SW 1271 (cell line): ENCODE measurements around the gene SLC34A2.

Experiments
- DNase-seq, 2 experiments: peaks; one replicate each; lab custom pipeline; 2025; lab: John Stamatoyannopoulos, UW

SLC34A2 gene

DNA sequence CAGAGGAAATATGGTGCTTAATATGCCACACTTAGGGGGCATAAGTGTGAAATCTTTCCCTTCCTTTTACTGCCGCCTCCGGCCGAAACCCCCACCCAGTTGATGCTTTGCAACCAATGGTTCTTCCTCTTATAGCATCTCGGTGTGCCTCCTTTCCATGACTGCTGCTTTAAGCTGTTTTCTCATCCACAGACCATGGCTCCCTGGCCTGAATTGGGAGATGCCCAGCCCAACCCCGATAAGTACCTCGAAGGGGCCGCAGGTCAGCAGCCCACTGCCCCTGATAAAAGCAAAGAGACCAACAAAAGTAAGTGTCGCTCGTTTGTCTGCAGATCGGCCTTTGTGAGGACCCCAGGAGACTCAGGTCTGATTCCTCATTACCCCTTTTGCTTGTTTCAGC lies 6.7 kb downstream of the SLC34A2 start:
- DNase-seq: no peak

DNA sequence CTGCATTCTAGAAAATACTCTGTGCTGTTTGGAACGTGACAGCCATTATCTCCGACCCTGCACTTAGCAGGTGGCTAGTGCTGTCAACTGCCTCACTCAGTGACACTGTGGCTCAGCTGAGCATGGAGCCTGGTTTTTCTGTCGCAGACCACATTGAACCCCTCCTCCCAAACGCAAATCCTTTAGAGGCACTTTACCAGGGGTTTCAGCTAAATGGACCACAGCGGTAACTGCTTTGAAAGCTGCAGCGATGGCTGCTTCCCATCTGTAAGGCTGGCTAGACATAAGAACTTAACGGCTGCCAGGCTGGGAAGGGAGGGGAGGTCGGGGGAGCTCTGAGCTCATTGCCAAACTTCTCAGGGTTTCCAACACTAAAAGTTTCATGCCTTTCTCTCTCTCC lies 8.1 kb downstream of the SLC34A2 start:
- DNase-seq: no peak

DNA sequence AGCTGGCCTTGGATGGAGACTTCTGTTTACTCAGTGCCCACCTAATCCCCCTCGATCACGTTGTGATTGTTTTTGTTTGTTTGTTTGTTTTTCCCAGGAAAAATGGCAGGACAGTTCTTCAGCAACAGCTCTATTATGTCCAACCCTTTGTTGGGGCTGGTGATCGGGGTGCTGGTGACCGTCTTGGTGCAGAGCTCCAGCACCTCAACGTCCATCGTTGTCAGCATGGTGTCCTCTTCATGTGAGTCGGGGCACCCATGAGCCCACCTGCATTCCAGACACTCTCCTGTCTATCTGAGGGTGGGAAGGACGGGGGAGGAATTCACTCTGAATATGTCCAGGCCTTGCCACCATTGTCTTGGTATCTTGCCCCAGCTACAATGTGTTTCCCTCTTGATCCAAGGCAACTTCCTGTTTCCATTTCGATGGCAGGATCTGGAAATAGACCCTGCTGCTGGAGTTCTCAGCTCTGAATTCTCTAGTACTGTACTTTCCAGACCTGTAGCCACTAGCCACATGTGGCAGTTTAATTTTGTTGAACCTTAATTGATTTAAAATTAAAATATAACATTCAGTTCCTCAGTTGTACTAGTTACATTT lies 10.5 kb downstream of the SLC34A2 start:
- no peak for DNase-seq

DNA sequence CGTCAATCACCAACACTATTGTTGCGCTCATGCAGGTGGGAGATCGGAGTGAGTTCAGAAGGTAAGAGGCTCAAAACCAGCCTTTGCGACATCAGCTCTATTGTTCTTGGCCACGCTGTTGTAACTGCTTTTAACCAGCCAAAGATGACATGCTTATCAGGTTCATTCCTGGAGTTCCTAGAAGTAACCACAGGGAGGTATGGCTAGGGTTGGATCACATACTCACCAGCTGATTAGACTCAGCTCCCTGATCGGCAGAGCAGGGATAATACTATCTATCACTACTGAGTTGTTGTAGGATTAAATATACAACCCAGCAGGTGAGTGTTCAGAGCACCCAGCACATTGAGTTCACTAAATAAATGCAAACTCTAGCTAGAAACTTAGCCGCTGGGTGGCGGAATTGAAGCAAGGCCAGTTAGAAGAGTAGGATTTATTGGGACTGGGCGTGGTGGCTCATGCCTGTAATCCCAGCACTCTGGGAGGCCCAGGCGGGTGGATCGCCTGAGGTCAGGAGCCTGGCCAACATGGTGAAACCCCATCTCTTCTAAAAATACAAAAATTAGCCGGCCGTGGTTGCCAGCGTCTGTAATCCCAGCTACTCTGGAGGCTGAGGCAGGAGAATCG lies 12.4 kb downstream of the SLC34A2 start:
- DNase-seq: no peak

DNA sequence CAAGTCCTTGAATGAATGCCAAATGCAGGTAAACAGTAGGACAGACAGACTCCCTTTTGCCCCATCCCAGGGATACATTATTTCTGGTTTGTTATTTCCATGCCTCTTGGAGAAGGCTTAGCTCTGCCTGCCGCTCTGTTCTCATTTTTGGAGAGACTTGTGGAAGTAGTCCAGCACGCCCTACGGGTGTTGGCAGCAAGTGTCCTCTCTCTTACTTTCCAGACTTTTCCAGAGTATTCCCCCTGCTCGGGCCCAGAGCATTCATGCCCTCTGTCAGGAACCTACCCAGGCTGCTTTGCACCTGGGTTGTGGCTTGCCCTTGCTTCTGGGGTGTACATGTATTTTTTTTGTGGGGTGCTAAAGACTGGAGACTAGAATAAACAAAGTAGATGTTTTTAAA lies 15.3 kb downstream of the SLC34A2 start:
- no peak for DNase-seq

DNA sequence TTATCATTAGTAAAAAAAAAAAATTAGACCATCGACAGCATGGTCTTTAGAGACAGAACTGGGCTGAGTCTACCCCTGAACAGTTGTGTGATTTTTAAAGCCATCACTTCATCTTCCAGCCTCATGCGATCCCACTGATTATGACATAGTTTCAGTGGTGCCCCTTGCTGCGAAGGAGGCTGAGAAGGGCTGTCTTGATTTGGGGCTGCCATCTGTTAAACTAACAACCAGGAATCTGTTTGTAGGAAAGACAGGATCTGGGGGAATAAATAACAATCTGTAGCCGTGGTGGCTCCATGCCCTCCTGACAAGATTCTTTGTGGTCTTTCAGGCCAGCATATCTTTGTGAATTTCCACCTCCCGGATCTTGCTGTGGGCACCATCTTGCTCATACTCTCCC lies 17.1 kb downstream of the SLC34A2 start:
- DNase-seq: no peak

DNA sequence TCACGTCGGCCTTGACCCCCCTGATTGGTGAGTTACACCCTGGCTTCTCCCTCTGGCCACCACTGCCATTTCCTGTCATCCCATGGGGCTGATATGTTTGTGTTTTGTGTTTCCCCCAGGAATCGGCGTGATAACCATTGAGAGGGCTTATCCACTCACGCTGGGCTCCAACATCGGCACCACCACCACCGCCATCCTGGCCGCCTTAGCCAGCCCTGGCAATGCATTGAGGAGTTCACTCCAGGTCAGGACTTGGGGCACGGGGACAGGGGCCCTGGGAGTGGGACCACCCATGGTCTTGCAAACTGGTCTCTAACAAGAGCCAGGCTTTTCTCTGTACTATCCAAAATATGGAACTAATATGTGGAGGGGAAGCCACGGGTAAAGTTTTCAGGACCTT lies 18.7 kb downstream of the SLC34A2 start:
- DNase-seq: no peak

DNA sequence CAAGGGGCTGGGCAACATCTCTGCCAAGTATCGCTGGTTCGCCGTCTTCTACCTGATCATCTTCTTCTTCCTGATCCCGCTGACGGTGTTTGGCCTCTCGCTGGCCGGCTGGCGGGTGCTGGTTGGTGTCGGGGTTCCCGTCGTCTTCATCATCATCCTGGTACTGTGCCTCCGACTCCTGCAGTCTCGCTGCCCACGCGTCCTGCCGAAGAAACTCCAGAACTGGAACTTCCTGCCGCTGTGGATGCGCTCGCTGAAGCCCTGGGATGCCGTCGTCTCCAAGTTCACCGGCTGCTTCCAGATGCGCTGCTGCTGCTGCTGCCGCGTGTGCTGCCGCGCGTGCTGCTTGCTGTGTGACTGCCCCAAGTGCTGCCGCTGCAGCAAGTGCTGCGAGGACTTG lies 20.6 kb downstream of the SLC34A2 start:
- no peak for DNase-seq

DNA sequence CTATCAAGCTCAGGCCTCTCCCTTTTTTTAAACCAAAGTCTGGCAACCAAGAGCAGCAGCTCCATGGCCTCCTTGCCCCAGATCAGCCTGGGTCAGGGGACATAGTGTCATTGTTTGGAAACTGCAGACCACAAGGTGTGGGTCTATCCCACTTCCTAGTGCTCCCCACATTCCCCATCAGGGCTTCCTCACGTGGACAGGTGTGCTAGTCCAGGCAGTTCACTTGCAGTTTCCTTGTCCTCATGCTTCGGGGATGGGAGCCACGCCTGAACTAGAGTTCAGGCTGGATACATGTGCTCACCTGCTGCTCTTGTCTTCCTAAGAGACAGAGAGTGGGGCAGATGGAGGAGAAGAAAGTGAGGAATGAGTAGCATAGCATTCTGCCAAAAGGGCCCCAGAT lies 21.5 kb downstream of the SLC34A2 start:
- no peak for DNase-seq

DNA sequence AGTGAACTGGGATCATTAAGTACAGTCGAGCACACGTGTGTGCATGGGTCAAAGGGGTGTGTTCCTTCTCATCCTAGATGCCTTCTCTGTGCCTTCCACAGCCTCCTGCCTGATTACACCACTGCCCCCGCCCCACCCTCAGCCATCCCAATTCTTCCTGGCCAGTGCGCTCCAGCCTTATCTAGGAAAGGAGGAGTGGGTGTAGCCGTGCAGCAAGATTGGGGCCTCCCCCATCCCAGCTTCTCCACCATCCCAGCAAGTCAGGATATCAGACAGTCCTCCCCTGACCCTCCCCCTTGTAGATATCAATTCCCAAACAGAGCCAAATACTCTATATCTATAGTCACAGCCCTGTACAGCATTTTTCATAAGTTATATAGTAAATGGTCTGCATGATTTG lies 22.3 kb downstream of the SLC34A2 start:
- no peak for DNase-seq

DNA sequence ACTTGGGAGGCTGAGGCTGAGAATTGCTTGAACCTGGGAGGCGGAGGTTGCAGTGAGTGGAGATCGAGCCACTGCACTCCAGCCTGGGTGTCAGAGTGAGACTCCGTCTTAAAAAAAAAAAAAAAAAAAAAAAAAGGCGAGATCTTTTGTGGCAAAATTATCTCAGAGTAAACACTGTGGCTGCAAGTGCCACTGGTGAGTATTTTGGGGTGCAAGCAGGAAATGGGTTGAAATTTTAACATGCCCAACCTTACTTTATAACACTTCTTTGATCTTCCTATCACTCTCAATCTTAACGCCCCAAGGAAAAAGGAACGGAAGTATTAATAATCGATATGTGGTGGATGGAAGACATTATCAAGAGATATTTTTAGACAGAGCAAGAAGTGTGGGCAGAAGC lies 32.1 kb downstream of the SLC34A2 start:
- no peak for DNase-seq

DNA sequence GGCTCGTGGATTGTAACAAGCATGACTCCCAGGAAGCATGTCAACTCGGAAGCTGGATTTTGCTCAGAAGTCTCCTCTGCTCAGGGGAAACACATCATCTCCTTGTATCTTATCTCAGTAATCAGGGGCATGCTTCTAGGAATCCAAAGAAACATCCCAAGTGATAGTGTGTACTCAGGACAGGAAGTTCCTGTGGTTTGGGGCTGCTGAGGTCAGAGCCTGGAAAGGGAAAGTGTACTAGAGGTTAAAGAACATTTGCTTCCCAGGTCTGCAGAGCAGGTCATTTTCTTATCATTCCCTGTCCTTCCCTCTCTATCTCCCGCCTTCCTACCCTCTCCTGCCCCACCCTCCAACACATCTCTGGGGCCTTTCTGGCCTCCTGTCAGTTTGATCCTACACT lies 38.8 kb downstream of the SLC34A2 start:
- DNase-seq: peak in 1 of 2 experiments; percentile 51

DNA sequence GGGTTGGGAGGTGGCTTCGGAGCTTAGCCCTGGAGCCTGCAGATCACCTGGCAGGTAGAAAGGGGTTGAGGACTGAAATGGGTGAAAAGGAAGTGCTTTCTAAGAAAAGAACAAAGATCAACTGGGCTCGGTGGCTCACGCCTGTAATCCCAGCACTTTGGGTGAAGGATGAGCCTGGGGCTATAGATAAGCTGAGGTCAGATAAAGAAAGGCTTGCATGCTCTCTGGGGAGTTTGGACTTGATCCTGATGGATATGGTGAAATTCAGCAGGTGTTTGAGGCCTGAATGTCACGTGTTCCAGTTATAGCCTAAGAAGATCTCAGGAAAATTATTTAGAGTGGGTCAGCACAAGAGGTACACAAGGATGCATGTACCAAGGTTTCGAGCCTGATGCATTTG lies 40.8 kb downstream of the SLC34A2 start:
- no peak for DNase-seq

DNA sequence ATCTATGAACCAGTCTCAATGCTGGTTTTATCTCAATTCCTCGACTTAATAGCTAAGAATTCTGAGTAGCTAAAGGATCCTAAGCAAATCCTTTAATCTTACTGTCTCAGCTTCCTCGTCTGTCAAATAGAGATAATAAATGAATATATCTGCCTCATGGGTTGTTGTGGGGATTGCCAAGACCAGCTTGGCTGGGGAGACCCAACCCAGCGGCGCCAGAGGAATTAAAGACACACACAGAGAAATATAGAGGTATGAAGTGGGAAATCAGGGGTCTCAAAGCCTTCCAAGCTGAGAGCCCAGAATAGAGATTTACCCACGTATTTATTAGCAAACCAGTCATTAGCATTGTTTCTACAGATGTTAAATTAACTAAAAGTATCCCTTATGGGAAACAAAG lies 41.9 kb downstream of the SLC34A2 start:
- DNase-seq: no peak

DNA sequence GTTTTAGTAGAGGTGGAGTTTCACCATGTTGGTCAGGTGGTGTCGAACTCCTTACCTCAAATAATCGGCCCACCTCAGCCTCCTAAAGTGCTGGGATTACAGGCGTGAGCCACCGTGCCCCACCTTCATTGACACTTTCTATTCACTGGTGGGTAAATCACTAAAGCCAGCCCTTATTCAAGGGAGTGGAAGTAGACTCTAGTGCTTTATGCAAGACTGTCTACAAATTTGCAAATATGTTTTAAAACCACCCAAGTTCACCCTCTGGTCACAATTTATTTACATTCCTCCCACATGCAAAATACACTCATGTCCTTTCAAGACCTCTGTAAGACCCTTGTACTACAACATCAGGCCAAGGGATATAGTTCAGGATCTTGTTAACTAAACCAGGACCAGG lies 45.0 kb downstream of the SLC34A2 start:
- no peak for DNase-seq

DNA sequence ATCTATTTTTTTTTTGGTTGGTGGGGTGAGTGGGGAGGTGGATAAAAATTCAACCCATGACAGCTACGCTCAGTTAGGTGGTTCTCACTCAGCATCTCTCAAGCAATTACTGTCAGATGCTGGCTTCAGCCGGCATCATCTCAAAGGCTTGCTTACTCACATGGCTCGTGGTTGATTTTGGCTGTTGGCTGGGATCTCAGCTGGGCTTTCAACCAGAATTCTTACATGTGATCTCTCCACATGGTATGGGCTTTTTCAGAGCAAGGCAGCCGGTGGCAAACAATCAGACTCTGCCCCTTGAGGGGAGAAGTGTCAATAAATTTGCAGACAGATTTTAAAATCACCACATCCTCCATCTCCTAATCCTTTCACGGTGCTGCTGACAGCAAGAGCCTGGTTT lies 47.2 kb downstream of the SLC34A2 start:
- no peak for DNase-seq

DNA sequence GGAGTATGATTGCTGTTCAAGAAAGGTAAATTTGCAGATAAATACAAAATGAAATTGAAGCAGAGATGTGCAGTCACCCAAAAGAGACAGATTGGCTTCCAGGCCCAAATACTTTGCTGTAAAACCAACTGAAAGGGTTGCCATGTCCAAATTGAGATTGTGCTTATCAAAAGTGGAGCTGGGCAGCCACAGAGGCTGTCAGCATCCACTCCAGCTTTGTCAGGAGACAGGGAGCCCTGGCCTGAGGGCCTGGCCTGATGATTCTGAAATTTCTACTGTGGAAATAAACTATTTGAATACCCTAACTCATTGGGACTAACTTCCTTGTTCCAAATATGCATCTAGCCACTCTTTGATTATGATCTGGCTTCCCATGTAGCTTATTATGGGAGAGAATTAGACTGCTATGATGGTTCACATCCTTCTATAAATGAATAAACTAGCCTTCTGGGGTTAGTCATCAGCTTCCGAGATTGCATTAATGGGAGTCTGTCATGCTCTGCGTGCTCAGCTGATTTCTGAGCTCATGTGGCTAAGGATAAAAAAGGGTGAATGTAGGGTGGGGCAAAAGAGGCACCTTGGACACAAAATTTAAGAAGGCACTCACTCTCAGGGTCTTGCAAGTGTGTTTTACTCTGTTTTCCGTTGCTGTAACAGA lies 48.2 kb downstream of the SLC34A2 start:
- no peak for DNase-seq

DNA sequence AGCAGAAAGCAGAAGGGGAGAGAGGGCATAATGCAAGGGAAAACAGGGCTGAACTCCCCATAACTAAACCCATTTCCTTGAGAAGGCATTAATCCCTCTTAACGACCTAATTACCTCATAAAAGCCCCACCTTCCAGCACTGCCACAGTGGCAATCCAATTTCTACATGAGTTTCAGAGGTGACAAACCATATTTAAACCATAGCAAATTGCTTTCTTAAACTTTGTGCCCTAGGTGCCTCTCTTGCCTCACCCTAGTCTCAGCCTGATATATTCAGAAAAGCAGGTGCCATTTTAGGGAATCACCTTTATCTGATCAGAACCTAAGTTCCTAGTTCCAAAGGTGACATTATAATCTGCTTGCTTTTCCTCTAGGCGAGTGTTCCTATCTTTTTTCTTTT lies 48.9 kb downstream of the SLC34A2 start:
- no peak for DNase-seq

DNA sequence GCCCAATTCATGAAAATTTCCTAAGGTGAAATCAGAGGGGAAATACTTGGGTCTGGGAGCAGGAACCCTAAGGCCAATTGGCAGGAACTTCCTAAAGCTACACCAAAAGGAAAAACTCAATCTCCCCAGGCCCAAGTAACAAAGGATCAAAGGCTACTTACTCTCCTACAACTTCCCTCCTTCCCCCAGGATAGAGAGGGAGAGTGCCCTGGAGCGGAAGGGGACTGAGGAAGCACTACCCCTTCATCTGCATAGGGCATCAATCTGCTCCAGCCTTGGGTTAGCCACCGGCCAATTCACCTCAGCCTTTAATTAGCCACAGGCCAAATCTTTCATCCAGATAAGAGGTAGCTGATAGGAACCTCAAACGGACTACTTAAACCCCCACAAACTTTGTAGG lies 55.0 kb downstream of the SLC34A2 start:
- no peak for DNase-seq

DNA sequence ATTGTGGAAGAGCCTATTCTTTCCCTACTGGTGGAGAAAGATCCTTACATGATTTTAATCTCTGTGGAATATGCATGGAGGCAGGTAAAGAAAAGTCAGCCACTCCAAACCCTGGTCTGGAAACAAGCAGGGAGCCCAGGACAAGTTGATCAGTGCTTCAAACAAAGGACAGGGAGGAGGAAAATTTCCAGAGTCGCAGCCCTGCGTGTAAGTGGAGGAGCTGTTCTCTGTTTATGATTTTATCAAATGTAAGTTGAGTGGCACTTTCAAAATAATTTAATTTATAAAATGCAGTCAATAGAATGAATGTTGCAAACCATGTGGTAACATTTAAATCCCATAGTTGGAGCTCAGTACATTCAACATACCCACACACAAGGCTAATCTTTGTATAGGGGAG lies 57.0 kb downstream of the SLC34A2 start:
- no peak for DNase-seq

DNA sequence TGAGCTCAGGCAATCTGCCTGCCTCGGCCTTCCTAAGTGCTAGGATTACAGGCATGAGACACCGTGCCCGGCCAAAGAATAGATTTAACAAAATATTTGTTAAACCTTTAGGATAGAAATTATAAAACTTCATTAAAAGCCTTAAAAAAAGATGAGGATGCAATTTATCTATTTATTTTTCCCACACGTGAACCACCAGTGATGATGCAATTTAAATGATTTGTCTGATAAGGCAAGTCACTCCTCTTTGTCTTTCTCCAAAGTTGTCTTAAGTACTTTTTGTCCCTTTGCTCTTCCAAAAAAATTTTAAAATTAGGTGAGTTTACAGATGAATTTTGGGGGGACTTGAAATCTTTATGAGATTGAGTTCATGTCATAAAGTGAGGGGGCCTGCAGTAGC lies 58.2 kb downstream of the SLC34A2 start:
- DNase-seq: no peak

DNA sequence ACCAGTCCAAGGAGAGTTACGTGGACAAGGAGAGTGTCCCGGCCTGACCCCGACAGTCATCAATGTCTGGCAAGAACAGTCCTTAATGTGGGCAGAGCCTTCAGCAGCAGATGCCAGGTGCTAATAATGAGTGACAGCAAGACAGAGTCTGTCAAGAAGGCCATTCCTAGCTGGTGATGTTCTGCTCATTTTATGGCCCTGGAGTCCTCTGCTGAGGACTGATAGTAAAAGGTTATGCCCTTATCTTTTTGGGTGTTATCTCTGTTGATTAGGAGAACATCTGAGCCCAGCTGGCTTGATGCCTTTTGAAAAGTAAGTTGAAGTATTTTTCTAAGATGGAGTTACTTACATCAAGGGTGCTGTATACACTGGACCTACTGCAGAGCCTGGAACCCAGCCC lies 67.3 kb downstream of the SLC34A2 start:
- DNase-seq: no peak

DNA sequence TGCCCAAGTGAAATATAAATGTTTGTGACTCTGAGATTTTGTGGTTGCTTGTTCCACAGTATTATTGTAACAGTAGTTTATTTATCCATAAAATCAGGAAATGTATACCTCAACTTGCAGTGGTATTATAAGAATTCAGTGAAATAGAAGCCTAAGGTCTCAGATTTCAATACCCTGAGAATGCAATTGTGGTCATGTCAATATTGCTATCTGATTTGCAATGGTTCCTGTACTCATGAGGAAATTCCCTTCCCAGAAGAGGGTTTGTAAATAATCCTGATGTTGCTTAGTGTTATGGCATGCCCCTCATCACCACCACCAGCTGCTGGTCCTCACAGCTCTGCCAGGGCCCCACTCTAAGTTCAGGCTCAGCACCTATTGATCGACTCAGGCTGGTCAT lies 67.8 kb downstream of the SLC34A2 start:
- no peak for DNase-seq

DNA sequence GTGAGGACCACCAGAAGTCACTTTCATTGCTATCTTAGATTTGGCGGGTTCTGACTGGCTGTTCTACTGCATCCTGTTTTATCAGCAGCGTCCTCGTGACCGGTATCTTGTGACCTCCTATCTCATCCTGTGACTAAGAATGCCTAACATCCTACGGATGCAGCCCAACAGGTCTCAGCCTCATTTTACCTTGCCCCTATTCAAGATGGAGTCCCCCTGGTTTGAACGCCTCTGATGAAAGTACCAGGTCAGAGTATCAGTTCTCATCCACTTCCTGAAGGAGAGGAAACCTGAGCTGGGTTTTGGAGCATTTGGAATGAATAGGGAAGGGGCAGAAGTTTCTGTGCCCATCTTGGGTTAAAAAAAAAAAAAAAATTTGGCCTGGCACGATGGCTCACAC lies 70.2 kb downstream of the SLC34A2 start:
- no peak for DNase-seq
